GM12874 (cell line): ENCODE data around the gene CREG1.

ENCODE experiments used
- CTCF ChIP-seq: IDR thresholded peaks from 2 replicates; pipeline ENCODE4 v1.5.1; 2011; ENCODE audit warnings: low read depth, mild to moderate bottlenecking, control low read depth, low read length, moderate library complexity; ENCODE audit not compliant: insufficient read depth

CREG1 gene

GRCh38 chr1:167514288-167514687 lies 39.3 kb downstream of the CREG1 start:
- no peak for TF ChIP-seq CTCF

- no peak for TF ChIP-seq CTCF
Observed at GRCh38 chr1:167512046-167512654, 41.4 kb downstream of the CREG1 start.

GRCh38 chr1:167511374-167511986 lies 42.1 kb downstream of the CREG1 start:
- TF ChIP-seq CTCF: no peak

GRCh38 chr1:167510881-167511280 lies 42.7 kb downstream of the CREG1 start:
- TF ChIP-seq CTCF: no peak

- TF ChIP-seq CTCF: no peak
Observed at GRCh38 chr1:167510244-167510643, 43.3 kb downstream of the CREG1 start.

GRCh38 chr1:167509587-167509986 lies 44.0 kb downstream of the CREG1 start:
- no peak for TF ChIP-seq CTCF

GRCh38 chr1:167507719-167508118 lies 45.8 kb downstream of the CREG1 start:
- no peak for TF ChIP-seq CTCF
